HepG2 (cell line): ENCODE results near the gene BHMT. TPM values are rescaled to one million over a fixed set of nuclear protein-coding genes. Genes with fewer than 3 reads are reported as not detected.

Experiments
- ARNTL ChIP-seq: sonication (generic); formaldehyde crosslinking; IDR thresholded peaks from 2 replicates; pipeline ENCODE4 v1.4.0; 2020; ENCODE audit warnings: mild to moderate bottlenecking, missing genetic modification reagents
- GABPB1 ChIP-seq: IDR thresholded peaks from 2 replicates; pipeline ENCODE4 v1.6.1; 2016; ENCODE audit warnings: mild to moderate bottlenecking, missing genetic modification reagents, moderate library complexity, missing compliant biosample characterization
- GMEB2 ChIP-seq: IDR thresholded peaks from 2 replicates; pipeline ENCODE4 v1.6.1; 2016; ENCODE audit warnings: missing biosample characterization, missing genetic modification reagents, low read depth
- HOXA7 ChIP-seq: sonication (generic); formaldehyde crosslinking; IDR thresholded peaks from 2 replicates; pipeline ENCODE4 v1.8.1; 2022; ENCODE audit warnings: mild to moderate bottlenecking, missing genetic modification reagents, moderate library complexity
- IKZF5 ChIP-seq: IDR thresholded peaks from 2 replicates; pipeline ENCODE4 v1.6.1; 2018; ENCODE audit warnings: missing genetic modification reagents, mild to moderate bottlenecking, missing compliant biosample characterization
- SMAD1 ChIP-seq: sonication (generic); formaldehyde crosslinking; IDR thresholded peaks from 2 replicates; pipeline ENCODE4 v1.4.0; 2020; ENCODE audit warnings: missing genetic modification reagents, low read depth, mild to moderate bottlenecking, borderline replicate concordance
- SRSF1 ChIP-seq: fragments of 200-400 bp; formaldehyde crosslinking; optimal IDR thresholded peaks from 2 replicates; pipeline ENCODE3; 2017; ENCODE audit warnings: mild to moderate bottlenecking, low read depth, low read length, moderate library complexity
- ZBTB8A ChIP-seq: sonication (generic); formaldehyde crosslinking; IDR thresholded peaks from 2 replicates; pipeline ENCODE4 v1.4.0; 2020; ENCODE audit warnings: mild to moderate bottlenecking, low read depth, missing genetic modification reagents, borderline replicate concordance
- ZNF138 ChIP-seq: sonication (generic); formaldehyde crosslinking; IDR thresholded peaks from 2 replicates; pipeline ENCODE4 v1.5.0; 2020; ENCODE audit warnings: mild to moderate bottlenecking, low read depth, missing genetic modification reagents
- ZNF230 ChIP-seq: sonication (generic); formaldehyde crosslinking; IDR thresholded peaks from 2 replicates; pipeline ENCODE4 v1.4.0; 2020; ENCODE audit warnings: mild to moderate bottlenecking, missing genetic modification reagents
- ZNF251 ChIP-seq: sonication (generic); formaldehyde crosslinking; IDR thresholded peaks from 2 replicates; pipeline ENCODE4 v1.9.0; 2021; ENCODE audit warnings: mild to moderate bottlenecking, missing genetic modification reagents
- ZNF263 ChIP-seq: sonication (generic); formaldehyde crosslinking; IDR thresholded peaks from 2 replicates; pipeline ENCODE4 v1.4.0; 2020; ENCODE audit warnings: missing genetic modification reagents
- ZNF3 ChIP-seq: IDR thresholded peaks from 2 replicates; pipeline ENCODE4 v1.7.0; 2017; ENCODE audit warnings: inconsistent platforms
- polyA plus RNA-seq, 8 experiments: library from polyadenylated mRNA; depleted of rRNA in 3 of 8; stranded (reverse) in 7 of 8; unstranded in 1 of 8; fragments of >200 nt; fragmentation: Illumina TruSeq in 4 of 8; extraction: Trizol in 4 of 8; gene quantifications; 2 replicates each; pipeline versions ENCODE4 v1.2.1 to v1.2.3, GENCODE V29; 2011 to 2016; ENCODE audit warnings: low read depth in 4 of 8, missing spikeins in 1 of 8, mixed read lengths in 1 of 8; ENCODE audit not compliant: insufficient read depth in 1 of 8
- total RNA-seq, 5 experiments: library from RNA; depleted of rRNA; stranded (reverse); fragments of >200 nt; fragmentation: Illumina TruSeq; extraction: Trizol; gene quantifications; 2 replicates each; pipeline ENCODE4 v1.2.3, GENCODE V29; 2016; ENCODE audit warnings: low read depth in 1 of 5
- TF ChIP-seq, protein P1 (sequence below): sonication (generic); formaldehyde crosslinking; IDR thresholded peaks from 2 replicates; pipeline ENCODE4 v1.4.0; 2020; ENCODE audit warnings: missing genetic modification reagents, borderline replicate concordance
- TF ChIP-seq, protein P2 (sequence below): sonication (generic); formaldehyde crosslinking; IDR thresholded peaks from 2 replicates; pipeline ENCODE4 v1.4.0; 2020; ENCODE audit warnings: mild to moderate bottlenecking, missing genetic modification reagents

BHMT gene
- total and polyA plus RNA-seq, 2 of the 13 experiments (the other 11 are each of a cell fraction or from before 2014, with no cell fraction given), result 0.40 to 6.4 TPM

- no peak for TF ChIP-seq ZNF251
- TF ChIP-seq, protein P1, sequence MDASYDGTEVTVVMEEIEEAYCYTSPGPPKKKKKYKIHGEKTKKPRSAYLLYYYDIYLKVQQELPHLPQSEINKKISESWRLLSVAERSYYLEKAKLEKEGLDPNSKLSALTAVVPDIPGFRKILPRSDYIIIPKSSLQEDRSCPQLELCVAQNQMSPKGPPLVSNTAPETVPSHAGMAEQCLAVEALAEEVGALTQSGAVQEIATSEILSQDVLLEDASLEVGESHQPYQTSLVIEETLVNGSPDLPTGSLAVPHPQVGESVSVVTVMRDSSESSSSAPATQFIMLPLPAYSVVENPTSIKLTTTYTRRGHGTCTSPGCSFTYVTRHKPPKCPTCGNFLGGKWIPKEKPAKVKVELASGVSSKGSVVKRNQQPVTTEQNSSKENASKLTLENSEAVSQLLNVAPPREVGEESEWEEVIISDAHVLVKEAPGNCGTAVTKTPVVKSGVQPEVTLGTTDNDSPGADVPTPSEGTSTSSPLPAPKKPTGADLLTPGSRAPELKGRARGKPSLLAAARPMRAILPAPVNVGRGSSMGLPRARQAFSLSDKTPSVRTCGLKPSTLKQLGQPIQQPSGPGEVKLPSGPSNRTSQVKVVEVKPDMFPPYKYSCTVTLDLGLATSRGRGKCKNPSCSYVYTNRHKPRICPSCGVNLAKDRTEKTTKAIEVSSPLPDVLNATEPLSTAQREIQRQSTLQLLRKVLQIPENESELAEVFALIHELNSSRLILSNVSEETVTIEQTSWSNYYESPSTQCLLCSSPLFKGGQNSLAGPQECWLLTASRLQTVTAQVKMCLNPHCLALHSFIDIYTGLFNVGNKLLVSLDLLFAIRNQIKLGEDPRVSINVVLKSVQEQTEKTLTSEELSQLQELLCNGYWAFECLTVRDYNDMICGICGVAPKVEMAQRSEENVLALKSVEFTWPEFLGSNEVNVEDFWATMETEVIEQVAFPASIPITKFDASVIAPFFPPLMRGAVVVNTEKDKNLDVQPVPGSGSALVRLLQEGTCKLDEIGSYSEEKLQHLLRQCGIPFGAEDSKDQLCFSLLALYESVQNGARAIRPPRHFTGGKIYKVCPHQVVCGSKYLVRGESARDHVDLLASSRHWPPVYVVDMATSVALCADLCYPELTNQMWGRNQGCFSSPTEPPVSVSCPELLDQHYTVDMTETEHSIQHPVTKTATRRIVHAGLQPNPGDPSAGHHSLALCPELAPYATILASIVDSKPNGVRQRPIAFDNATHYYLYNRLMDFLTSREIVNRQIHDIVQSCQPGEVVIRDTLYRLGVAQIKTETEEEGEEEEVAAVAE (CRISPR knock-in tag), result no peak
- TF ChIP-seq GABPB1 (CRISPR knock-in tag), result 0 out of 2 replicates have a peak, but pooled peaks have one; percentile 15
- TF ChIP-seq ZBTB8A, result peak; percentile 89; the same call in 1 of the 2 replicates
- no peak for TF ChIP-seq ZNF230
- no peak for TF ChIP-seq IKZF5 (CRISPR knock-in tag)
- TF ChIP-seq HOXA7 (CRISPR knock-in tag), result no peak
- TF ChIP-seq SRSF1, result no peak
- peak; percentile 62 for TF ChIP-seq ZNF263 (CRISPR knock-in tag)
- TF ChIP-seq ZNF138 (CRISPR knock-in tag), result no peak
- no peak for TF ChIP-seq ZNF3
- TF ChIP-seq SMAD1 (CRISPR knock-in tag), result no peak; the same call in 1 of the 2 replicates
- TF ChIP-seq, protein P2, sequence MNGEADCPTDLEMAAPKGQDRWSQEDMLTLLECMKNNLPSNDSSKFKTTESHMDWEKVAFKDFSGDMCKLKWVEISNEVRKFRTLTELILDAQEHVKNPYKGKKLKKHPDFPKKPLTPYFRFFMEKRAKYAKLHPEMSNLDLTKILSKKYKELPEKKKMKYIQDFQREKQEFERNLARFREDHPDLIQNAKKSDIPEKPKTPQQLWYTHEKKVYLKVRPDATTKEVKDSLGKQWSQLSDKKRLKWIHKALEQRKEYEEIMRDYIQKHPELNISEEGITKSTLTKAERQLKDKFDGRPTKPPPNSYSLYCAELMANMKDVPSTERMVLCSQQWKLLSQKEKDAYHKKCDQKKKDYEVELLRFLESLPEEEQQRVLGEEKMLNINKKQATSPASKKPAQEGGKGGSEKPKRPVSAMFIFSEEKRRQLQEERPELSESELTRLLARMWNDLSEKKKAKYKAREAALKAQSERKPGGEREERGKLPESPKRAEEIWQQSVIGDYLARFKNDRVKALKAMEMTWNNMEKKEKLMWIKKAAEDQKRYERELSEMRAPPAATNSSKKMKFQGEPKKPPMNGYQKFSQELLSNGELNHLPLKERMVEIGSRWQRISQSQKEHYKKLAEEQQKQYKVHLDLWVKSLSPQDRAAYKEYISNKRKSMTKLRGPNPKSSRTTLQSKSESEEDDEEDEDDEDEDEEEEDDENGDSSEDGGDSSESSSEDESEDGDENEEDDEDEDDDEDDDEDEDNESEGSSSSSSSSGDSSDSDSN (CRISPR knock-in tag), result peak; percentile 62
- TF ChIP-seq ARNTL (CRISPR knock-in tag), result no peak
- no peak for TF ChIP-seq GMEB2
Observed at GRCh38 chr5:79111960-79112702, 522 bp downstream of the BHMT start (continued).
